ENCODE measurements around the gene IPCEF1. TPM values are rescaled to one million over a fixed set of nuclear protein-coding genes. Genes with fewer than 3 reads are reported as not detected.
A peak's percentile ranks its signal among the peaks of the same experiment; 100 is the strongest.

IPCEF1 gene
- total RNA-seq, 1 experiment from 2014 or later = 0.20 TPM

DNA sequence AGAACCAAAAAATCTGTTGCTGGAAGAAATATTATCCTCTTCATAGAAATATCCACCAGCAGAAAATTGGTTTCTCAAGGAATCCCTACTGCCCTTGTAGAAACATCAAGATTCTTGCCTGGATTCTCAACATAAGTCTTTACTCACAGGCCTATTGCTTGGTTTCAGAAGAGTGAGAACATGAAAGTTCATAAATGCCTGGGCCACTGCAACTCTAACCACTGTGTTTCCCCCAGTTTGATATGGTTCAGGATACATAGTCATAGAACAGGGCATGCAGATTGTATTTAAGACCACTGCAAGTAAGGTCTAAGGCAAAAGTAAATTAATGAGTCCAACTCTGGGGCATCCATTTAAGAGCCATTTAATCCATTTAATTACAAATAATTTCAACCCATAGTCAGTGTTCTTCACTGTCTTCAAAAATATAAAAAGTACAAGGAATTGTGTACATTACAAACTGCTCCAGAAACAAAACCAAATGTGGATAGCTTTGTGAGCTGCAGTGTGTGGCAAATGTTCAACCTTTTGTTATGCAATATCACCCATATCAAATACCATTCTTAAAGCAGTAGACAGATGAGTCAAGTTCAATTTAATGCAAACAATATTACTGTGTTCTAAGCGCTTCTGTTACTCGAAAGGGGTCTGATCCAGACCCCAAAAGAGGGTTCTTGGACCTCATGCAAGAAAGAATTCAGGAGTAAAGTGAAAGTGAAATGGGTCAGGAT, 234.2 kb downstream of the IPCEF1 start:
- no peak for DNase-seq (ENCODE audit: low read depth)
- in situ Hi-C loops (cut with HindIII; ENCODE audit: low pct_unique_long_range_greater_than_20kb, low sequenced_read_pairs) = no loop called here

DNA sequence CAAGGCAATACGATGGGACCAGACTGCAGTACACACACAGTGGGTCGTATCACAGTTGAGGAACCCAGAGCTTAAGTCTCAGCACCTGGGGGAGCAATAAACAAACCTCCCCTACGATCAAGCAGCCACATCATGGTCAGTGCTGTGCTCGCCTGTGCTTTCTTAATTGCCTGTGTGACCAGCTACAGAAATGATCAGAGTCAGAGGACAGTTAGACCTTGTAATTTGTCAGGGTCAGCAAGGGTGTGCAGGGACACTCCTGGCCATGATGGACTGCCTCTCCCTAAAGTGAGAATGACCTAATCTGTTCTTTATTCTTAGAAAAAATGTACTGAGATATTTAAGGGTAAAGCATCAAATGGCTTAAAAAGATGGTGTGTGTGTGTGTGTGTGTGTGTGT, 239.1 kb downstream of the IPCEF1 start:
- DNase-seq (ENCODE audit: low read depth) = no peak
- in situ Hi-C loops (cut with HindIII; ENCODE audit: low pct_unique_long_range_greater_than_20kb, low sequenced_read_pairs) = no loop called here

DNA sequence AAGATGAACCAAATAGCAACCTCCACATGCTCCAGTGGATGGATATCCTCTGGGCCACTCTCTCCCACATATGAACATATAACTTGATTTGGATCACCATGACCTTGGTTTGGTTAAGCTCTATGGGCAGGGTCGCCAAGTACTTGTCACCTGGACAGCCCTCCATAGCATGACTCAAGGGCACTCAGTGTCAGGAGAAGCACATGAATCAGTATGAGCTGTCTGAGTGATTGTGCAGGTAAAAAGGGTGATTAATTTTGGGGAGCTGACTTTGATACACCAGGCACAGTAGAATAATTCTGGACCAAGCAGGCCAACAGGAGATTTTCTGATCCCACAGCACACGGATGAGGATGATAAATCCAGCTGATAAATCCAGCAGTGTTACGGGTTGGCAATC, 243.2 kb downstream of the IPCEF1 start:
- in situ Hi-C loops (cut with HindIII; ENCODE audit: low pct_unique_long_range_greater_than_20kb, low sequenced_read_pairs) = no loop called here
- DNase-seq (ENCODE audit: low read depth) = no peak

DNA sequence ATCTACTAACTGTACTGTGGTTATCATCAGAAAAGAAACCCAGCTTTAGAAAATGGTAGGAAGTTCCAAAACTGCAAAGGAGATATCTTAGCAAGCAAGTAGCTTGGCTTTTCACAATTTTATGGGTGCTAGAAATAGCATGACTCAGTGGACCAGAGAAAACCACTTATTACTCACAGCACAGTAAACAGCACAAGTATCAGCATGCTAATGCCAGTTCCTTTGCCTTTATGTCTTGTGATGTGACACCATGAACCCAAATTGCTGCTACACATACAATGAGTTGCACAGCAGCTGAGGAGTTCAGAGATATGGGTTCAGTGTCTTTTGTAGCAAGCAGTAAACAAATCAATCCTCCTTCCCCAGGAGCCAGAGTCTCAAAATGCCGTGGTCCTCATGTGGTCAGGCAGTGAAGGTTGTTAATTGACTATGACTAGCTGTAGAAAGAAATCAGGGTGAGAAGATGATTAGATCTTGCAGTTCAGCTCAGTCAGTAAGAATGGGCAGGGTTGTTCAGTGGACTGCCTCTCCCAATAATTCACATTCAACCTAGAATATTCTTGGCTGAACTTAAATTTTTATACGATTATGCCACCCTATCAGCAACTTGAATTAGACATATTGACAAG, 244.3 kb downstream of the IPCEF1 start:
- in situ Hi-C loops (cut with HindIII; ENCODE audit: low pct_unique_long_range_greater_than_20kb, low sequenced_read_pairs) = no loop called here
- DNase-seq (ENCODE audit: low read depth) = peak; percentile 34

DNA sequence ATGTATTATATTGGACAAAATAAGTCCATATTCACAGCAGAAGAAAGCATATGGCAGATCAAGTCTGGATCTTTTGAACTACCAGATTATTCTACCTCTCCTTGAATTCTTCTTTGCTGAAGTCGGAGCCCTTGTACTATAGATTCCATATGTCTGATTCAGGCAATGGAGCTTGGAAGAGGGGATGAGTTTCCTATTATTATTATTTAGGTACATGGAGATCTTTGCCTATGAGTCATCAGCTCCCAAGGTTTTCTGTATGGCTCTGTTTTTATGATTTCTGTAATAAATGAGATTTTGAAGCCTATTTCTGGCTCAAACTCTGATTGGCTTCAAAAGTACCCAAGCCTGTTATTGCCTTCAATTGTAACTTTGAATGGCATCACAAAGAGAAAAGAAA, 245.6 kb downstream of the IPCEF1 start:
- in situ Hi-C loops (cut with HindIII; ENCODE audit: low pct_unique_long_range_greater_than_20kb, low sequenced_read_pairs) = no loop called here

DNA sequence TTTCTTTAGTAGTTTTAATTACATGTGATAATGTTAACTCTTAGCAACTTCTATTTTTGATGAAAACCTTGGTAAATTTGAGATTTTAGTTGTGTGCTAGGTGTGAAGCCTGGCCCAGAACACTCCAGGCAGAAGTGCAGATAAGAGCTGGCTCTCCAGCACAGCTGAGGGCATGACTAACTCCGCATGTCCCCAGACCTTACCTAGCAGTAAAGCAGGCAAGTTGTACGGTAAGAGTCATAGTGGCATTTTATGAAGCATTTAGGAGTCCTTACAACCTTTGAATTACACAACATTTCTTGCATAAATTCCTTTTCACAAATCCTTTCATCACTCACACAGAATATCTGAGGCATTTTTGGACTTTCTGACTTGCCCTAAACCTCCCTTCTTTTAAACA, 250.4 kb downstream of the IPCEF1 start:
- in situ Hi-C loops (cut with HindIII; ENCODE audit: low pct_unique_long_range_greater_than_20kb, low sequenced_read_pairs) = no loop called here
- DNase-seq (ENCODE audit: low read depth) = no peak

More for the DNA sequence above, 245.6 kb downstream of the IPCEF1 start:
- DNase-seq (ENCODE audit: low read depth) = no peak

Other genes starting within 250 kb of the IPCEF1 start
- gene CNKSR3, start 153.9 kb upstream of the IPCEF1 start, total RNA-seq (2014; rRNA removed; shearing (Covaris generic); ENCODE audit: low replicate concordance) = 23.0 and 27.7 TPM in 2 replicates